ENCODE results near the gene FAM50B. TPM values are rescaled to one million over a fixed set of nuclear protein-coding genes. Genes with fewer than 3 reads are reported as not detected.

Gene FAM50B
- total RNA-seq, 2 donors from 2014 or later: 12.4 to 17.3 TPM

GRCh38 chr6:3820563-3820962 is 28.6 kb upstream of the FAM50B start:
- H3K9me3 ChIP-seq: no peaks in the 10 kb centered on the region
- ATAC-seq (ENCODE audit: insufficient number of reproducible peaks, low FRiP score, low read depth) (no peak), DNase-seq (ENCODE audit: low spot score) (no peak)
- no peaks in the 10 kb centered on the region for H3K27me3 ChIP-seq (replicated peaks; ENCODE audit: insufficient read depth)
- no peak for TF ChIP-seq CTCF (IDR thresholded peaks at IDR 0.05)
- no peak overlapping the region for H3K4me3 ChIP-seq
- H3K4me1 ChIP-seq (ENCODE audit: control insufficient read depth in 1 of 2, low read depth in 2 of 2): peaks cover 19 to 41% of the 10 kb centered on the region in 2 donors
- no peak overlapping the region for H3K27ac ChIP-seq
- H3K36me3 ChIP-seq: no peaks in the 10 kb centered on the region

- Histone ChIP-seq H3K27ac (peak overlapping the region; percentile 87 to 95), H3K4me1 (ENCODE audit: control insufficient read depth in 1 of 2, low read depth in 2 of 2) (peaks cover 29 to 57% of the 10 kb centered on the region in 2 donors), H3K9me3 (no peaks in the 10 kb centered on the region), H3K36me3 (no peaks in the 10 kb centered on the region), H3K27me3 (replicated peaks; ENCODE audit: insufficient read depth) (no peaks in the 10 kb centered on the region), H3K4me3 (no peak overlapping the region)
- DNase-seq (ENCODE audit: low spot score) (no peak), ATAC-seq (ENCODE audit: insufficient number of reproducible peaks, low FRiP score, low read depth) (no peak)
- no peak for TF ChIP-seq CTCF (IDR thresholded peaks at IDR 0.05)
These were observed 26.3 kb upstream of the FAM50B start for GRCh38 chr6:3822747-3823445.

GRCh38 chr6:3823671-3824070 is 25.5 kb upstream of the FAM50B start:
- ATAC-seq (ENCODE audit: insufficient number of reproducible peaks, low FRiP score, low read depth): no peak
- Histone ChIP-seq H3K27ac (peak overlapping the region; percentile 87 to 95), H3K4me3 (no peak overlapping the region), H3K4me1 (ENCODE audit: control insufficient read depth in 1 of 2, low read depth in 2 of 2) (peaks cover 29 to 57% of the 10 kb centered on the region in 2 donors), H3K27me3 (replicated peaks; ENCODE audit: insufficient read depth) (no peaks in the 10 kb centered on the region), H3K9me3 (no peaks in the 10 kb centered on the region), H3K36me3 (no peaks in the 10 kb centered on the region)
- no peak for TF ChIP-seq CTCF (IDR thresholded peaks at IDR 0.05)
- no peak for DNase-seq (ENCODE audit: low spot score)

- Histone ChIP-seq H3K27ac (peak overlapping the region; percentile 87 to 95), H3K27me3 (replicated peaks; ENCODE audit: insufficient read depth) (no peaks in the 10 kb centered on the region), H3K4me1 (ENCODE audit: control insufficient read depth in 1 of 2, low read depth in 2 of 2) (peaks cover 29 to 47% of the 10 kb centered on the region in 2 donors), H3K4me3 (peak overlapping the region; percentile 52), H3K9me3 (no peaks in the 10 kb centered on the region), H3K36me3 (no peaks in the 10 kb centered on the region)
- no peak for ATAC-seq (ENCODE audit: insufficient number of reproducible peaks, low FRiP score, low read depth)
- no peak for DNase-seq (ENCODE audit: low spot score)
- TF ChIP-seq CTCF (IDR thresholded peaks at IDR 0.05): peak; percentile 35
These were observed 23.8 kb upstream of the FAM50B start for GRCh38 chr6:3825331-3825831.

- Histone ChIP-seq H3K36me3 (no peaks in the 10 kb centered on the region), H3K4me3 (peak overlapping the region; percentile 52), H3K4me1 (ENCODE audit: control insufficient read depth in 1 of 2, low read depth in 2 of 2) (peaks cover 29 to 47% of the 10 kb centered on the region in 2 donors), H3K27me3 (replicated peaks; ENCODE audit: insufficient read depth) (no peaks in the 10 kb centered on the region), H3K27ac (peak overlapping the region; percentile 87 to 95), H3K9me3 (no peaks in the 10 kb centered on the region)
- DNase-seq (ENCODE audit: low spot score): peak; percentile 79
- peak; percentile 96 for ATAC-seq (ENCODE audit: insufficient number of reproducible peaks, low FRiP score, low read depth)
- no peak for TF ChIP-seq CTCF (IDR thresholded peaks at IDR 0.05)
These were observed 23.2 kb upstream of the FAM50B start for GRCh38 chr6:3825851-3826581.

Measured in thoracic aorta (tissue), 2 donors.